HG03135 (cell line): Measurements from ENCODE around the gene GEN1.

Experiments
- ATAC-seq: cut with Tn5 transposase; IDR thresholded peaks from one replicate; pipeline ENCODE4 v1.9.1; 2021; ENCODE audit warnings: mild to moderate bottlenecking, moderate library complexity; ENCODE audit not compliant: unreplicated experiment

Gene GEN1

GRCh38 chr2:17793296-17793695, 39.4 kb downstream of the GEN1 start:
- no peak for ATAC-seq

GRCh38 chr2:17793803-17794354, 39.9 kb downstream of the GEN1 start:
- no peak for ATAC-seq

GRCh38 chr2:17795309-17795708, 41.4 kb downstream of the GEN1 start:
- no peak for ATAC-seq

- no peak for ATAC-seq
Measured at GRCh38 chr2:17798338-17798737, 44.4 kb downstream of the GEN1 start.

DNA sequence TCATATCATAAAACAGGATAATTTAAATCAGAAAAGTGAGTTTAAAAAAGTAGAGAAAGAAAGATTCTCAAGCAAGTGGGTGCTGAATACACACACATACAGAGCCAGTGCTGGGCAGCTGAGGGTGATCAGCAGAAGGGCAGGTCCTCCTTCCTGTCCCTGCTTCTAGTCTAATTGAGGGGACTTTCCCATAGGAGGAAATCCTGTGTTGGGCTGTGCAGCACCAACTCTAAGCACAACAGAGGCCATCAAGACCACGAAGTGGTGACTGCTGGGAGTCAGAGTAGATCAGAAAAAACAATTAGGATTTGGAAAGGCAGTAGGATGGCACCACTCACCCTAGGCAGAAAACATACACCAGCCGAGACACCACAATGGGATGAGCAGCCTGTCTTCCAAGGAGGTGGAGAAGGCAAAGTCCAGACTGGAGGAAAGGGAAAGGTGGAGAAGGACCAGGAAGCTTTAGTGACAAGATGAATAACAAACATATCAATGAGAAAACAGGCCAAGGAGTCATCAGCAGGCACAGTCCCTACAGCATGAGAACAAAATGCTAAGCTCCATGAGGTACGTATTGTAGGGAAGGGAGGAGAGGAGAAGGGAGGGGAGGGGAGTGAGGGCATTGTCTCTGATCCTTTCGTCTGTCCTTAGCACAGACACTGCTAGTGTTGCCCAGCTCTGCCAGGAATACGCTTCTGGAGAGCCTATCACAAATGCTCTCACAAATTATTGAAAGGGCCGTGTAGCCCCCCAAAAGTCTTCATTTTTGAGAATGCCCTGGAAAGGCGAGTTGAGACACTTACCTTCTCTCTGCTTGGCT, 45.6 kb downstream of the GEN1 start:
- ATAC-seq, result no peak

- ATAC-seq, result no peak
Measured at GRCh38 chr2:17800219-17800618, 46.3 kb downstream of the GEN1 start.

- no peak for ATAC-seq
Measured at GRCh38 chr2:17800693-17801458, 46.9 kb downstream of the GEN1 start.

DNA sequence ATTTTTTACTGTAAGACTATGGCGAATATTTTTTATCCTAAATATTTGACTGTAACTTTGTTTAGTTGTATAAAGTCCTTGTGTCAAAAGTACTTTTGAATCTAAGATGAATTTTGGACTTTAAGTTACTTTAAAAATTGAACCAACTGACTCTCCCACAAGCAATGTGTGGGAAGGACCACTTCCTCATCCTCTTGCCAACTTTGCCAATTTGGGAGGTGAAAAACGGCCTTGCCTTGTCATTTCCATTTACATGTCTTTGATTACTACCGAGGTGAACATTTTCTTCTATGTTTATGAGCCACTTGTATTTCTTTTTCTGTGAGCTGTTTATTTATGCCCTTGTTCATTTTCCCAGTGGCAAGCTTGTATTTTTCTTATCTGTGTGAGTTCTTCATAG, 49.6 kb downstream of the GEN1 start:
- ATAC-seq, result no peak

- ATAC-seq, result peak; percentile 49
Measured at GRCh38 chr2:17804358-17804757, 50.4 kb downstream of the GEN1 start.

- no peak for ATAC-seq
Measured at GRCh38 chr2:17805166-17805565, 51.2 kb downstream of the GEN1 start.

DNA sequence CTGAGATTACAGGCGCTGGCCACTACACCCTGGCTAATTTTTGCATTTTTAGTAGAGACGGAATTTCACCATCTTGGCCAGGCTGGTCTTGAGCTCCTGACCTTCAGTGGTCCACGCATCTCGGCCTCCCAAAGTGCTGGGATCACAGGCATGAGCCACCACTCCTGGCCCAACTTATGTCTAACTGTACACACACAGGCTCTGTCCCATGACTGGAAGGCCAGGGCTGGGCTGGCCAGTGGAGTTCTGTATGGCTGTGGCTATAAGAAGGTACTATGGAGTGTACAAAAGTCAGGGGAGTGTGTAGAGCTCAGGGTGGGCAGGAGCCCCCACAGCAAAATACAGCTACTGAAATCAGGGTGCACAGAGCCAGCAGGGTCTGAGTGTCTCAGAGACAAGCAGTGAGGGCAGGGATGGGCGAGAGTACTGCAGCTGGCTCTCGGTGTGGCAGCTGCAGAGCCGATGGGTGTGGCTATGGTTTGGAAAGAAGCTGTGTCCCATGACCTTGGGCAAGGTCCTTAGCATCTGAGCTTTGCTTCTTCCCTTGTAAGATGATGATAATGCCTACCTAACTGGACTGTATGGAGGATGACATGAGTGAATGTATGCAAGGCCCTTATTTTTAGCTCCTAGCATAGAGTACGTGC, 51.9 kb downstream of the GEN1 start:
- ATAC-seq, result no peak

- peak; percentile 46 for ATAC-seq
Measured at GRCh38 chr2:17813010-17813741, 59.2 kb downstream of the GEN1 start.

- peak; percentile 89 for ATAC-seq
Measured at GRCh38 chr2:17813742-17814473, 60.0 kb downstream of the GEN1 start.

DNA sequence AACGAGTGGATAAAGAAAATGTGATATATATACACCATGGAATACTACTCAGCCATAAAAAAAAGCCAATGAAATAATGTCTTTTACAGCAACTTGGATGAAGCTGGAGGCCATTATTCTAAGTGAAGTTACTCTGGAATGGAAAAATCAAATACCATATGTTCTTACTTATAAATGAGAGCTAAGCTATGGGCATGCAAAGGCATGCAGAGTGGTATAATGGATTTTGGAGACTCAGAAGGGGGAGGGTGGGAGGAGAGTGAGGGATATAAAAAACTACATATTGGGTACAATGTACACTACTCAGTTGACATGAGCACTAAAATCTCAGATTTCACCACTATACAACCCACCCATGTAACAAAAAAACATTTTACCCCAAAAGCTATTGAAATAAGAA, 60.7 kb downstream of the GEN1 start:
- ATAC-seq, result no peak

DNA sequence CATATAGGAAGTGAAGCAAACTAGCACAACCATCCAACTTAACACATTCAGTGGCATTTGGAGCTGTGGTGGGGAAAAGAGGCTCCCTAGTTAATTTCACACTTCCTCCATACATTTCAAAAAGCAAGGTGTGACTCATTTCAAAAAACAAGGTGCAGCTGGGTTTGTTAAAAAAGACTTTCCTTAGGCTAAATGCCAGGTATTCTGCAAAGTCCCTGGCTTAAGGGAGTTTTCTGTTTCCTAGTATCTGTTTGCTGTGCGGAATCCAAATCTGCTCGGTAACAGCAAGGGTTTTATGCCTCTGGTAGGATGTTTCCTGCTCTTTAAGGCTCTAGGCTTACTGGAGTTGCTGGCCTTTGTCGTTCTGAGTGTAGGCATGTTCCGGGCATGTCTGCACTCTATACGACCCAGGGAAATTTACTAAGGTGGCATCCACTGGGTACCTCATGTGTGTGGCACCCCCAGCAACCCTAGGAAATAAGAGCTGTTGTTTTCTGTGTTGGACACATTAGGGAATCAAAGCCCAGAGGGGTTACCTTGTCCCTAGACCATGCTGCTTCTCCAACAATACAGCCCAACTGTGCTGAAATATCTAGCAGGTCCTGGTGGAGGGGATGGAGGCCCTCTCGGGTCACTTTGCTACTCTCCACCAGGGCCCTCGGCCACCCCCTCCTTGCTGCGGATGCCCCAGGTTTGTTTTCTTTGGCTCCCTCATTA, 61.7 kb downstream of the GEN1 start:
- ATAC-seq, result no peak

DNA sequence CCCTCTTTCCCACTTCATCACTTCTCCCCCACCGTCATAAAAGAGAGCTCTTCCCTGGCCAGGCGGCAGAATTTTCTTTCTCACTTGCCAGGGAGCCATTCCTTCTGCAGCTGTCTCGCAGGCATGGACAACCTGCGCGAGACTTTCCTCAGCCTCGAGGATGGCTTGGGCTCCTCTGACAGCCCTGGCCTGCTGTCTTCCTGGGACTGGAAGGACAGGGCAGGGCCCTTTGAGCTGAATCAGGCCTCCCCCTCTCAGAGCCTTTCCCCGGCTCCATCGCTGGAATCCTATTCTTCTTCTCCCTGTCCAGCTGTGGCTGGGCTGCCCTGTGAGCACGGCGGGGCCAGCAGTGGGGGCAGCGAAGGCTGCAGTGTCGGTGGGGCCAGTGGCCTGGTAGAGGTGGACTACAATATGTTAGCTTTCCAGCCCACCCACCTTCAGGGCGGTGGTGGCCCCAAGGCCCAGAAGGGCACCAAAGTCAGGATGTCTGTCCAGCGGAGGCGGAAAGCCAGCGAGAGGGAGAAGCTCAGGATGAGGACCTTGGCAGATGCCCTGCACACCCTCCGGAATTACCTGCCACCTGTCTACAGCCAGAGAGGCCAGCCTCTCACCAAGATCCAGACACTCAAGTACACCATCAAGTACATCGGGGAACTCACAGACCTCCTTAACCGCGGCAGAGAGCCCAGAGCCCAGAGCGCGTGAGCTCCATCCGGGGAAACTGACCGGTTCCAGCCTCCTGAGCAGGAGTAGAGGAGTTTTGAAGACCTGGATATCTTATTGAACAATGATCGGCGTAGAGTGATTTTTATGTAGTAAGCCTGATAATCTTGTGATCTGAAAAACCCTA, 62.7 kb downstream of the GEN1 start, which contains the start of gene MSGN1:
Gene MSGN1, plus strand, starts transcription at position 65 of the 850 bp plus-strand sequence. Its CDS starts 59 bp downstream, at position 124.
- ATAC-seq, result no peak

GRCh38 chr2:17818235-17818815, 64.4 kb downstream of the GEN1 start:
- ATAC-seq, result no peak

DNA sequence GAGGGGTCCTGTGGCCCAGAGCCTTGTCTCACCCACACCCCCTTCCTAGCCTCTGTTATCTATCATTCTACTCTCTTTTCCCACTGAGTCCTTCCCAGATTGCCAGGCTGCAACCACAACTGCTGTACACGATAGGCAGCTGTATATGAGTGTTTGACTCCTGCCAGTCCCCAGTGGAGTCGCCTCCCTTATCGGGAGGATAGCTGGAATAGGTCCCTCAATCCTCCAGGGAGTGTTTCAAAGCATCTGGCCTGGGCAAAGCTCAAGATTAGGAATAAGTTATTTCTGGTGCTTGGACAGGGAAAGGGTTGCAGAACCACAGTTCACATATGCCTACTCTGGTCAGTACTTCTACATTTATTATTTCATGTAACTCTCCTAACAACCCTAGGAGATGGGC, 67.1 kb downstream of the GEN1 start:
- ATAC-seq, result no peak
